ENCODE data around the gene CEP104. TPM values are rescaled to one million over a fixed set of nuclear protein-coding genes. Genes with fewer than 3 reads are reported as not detected.
"Not testable (repeated sequence)": the region's sequence is repeated elsewhere in the genome, so short reads cannot be mapped to it uniquely, and the experiment has no call there.

Gene CEP104
- total RNA-seq, 1 experiment from 2014 or later = 34.5 TPM

GRCh38 chr1:3811595-3811911 is 45.5 kb downstream of the CEP104 start:
- H4K20me1 ChIP-seq (ENCODE audit: control insufficient read depth, insufficient read depth, insufficient read length) = no peaks in the 10 kb centered on the region
- no peak overlapping the region for H3K4ac ChIP-seq (ENCODE audit: low read depth, low read length)
- H2BK20ac ChIP-seq (ENCODE audit: low read depth, low read length, poor library complexity, severe bottlenecking) = no peak overlapping the region
- no CpG with 5 or more reads among the region's 2 CpGs for WGBS (ENCODE audit: extremely low coverage, insufficient read length, low lambda C conversion rate)
- H3K27me3 ChIP-seq (ENCODE audit: insufficient read depth, low read length) = no peaks in the 10 kb centered on the region
- H3K14ac ChIP-seq (ENCODE audit: insufficient read depth, low read length) = no peak overlapping the region
- H3K4me2 ChIP-seq (ENCODE audit: insufficient read depth, insufficient read length, low read length) = no peak overlapping the region
- no peaks in the 10 kb centered on the region for H3K79me1 ChIP-seq (ENCODE audit: insufficient read depth, low read depth, low read length, poor library complexity, severe bottlenecking)
- no peak overlapping the region for H2BK12ac ChIP-seq (ENCODE audit: insufficient read length, low read depth, low read length)
- H4K5ac ChIP-seq (ENCODE audit: insufficient read length, low read depth, low read length) = no peak overlapping the region
- H2AFZ ChIP-seq (ENCODE audit: low read length) = no peak overlapping the region
- no peak overlapping the region for H3K23ac ChIP-seq (ENCODE audit: insufficient read length, low read depth, low read length)
- H2BK15ac ChIP-seq (ENCODE audit: low read depth, low read length) = no peak overlapping the region
- peaks cover 6 to 7% of the 10 kb centered on the region in 2 experiments for H3K4me1 Mint-ChIP-seq
- no peak for TF ChIP-seq CTCF (conservative IDR thresholded peaks at IDR 0.05)
- H3K9me3 Mint-ChIP-seq = peaks cover 23 to 24% of the 10 kb centered on the region in 2 experiments
- no peak overlapping the region for H2BK5ac ChIP-seq (ENCODE audit: insufficient read length, low read length)
- no peak overlapping the region for H3K9ac ChIP-seq (ENCODE audit: extremely low read depth, insufficient read length, low read length)
- H3K27me3 Mint-ChIP-seq (ENCODE audit: low read depth) = peaks cover 12% of the 10 kb centered on the region
- H3K27ac Mint-ChIP-seq = no peak overlapping the region; a peak in 1 of 7 replicates
- H2AK5ac ChIP-seq (ENCODE audit: insufficient read length, low read length) = no peak overlapping the region
- no peak overlapping the region for H3K56ac ChIP-seq (ENCODE audit: insufficient read length, low read depth, low read length)
- no peak overlapping the region for H4K8ac ChIP-seq (replicated peaks; ENCODE audit: insufficient read length, low read depth, low read length)
- no peak overlapping the region for H3T11ph ChIP-seq (ENCODE audit: low read length)
- DNase-seq = no peak
- H3K36me3 Mint-ChIP-seq (ENCODE audit: insufficient read depth in 1 of 3, low read depth in 3 of 3) = peaks cover 3 to 5% (median 3%) of the 10 kb centered on the region in 3 experiments; a peak in 6 of 7 replicates
- H3K4me1 ChIP-seq (ENCODE audit: insufficient read depth, low read length) = no peaks in the 10 kb centered on the region
- H3K18ac ChIP-seq (ENCODE audit: insufficient read length, low read depth, low read length) = no peak overlapping the region
- no peaks in the 10 kb centered on the region for H3K79me2 ChIP-seq (ENCODE audit: insufficient read depth, low read length)
- no peaks in the 10 kb centered on the region for H3K23me2 ChIP-seq (ENCODE audit: insufficient read length, low read depth, low read length, poor library complexity, severe bottlenecking)
- no peak overlapping the region for H4K91ac ChIP-seq (ENCODE audit: insufficient read length, low read depth, low read length)
- H2BK120ac ChIP-seq (ENCODE audit: low read depth, low read length, poor library complexity, severe bottlenecking) = no peak overlapping the region
- H3K9me3 ChIP-seq (ENCODE audit: control insufficient read depth, low read depth, low read length) = no peaks in the 10 kb centered on the region
- no peak overlapping the region for H3K27ac ChIP-seq (ENCODE audit: insufficient read length, low read depth, low read length)
- H3K4me3 Mint-ChIP-seq = no peak overlapping the region

- not testable (repeated sequence) for H3K14ac ChIP-seq (ENCODE audit: insufficient read depth, low read length); DNase-seq; H3K18ac ChIP-seq (ENCODE audit: insufficient read length, low read depth, low read length); H3K27ac ChIP-seq (ENCODE audit: insufficient read length, low read depth, low read length); H2AK5ac ChIP-seq (ENCODE audit: insufficient read length, low read length); H3K56ac ChIP-seq (ENCODE audit: insufficient read length, low read depth, low read length); H3K23me2 ChIP-seq (ENCODE audit: insufficient read length, low read depth, low read length, poor library complexity, severe bottlenecking); H3K4me3 Mint-ChIP-seq; H3K79me1 ChIP-seq (ENCODE audit: insufficient read depth, low read depth, low read length, poor library complexity, severe bottlenecking); H2BK12ac ChIP-seq (ENCODE audit: insufficient read length, low read depth, low read length); H3T11ph ChIP-seq (ENCODE audit: low read length); H3K4me1 Mint-ChIP-seq; H4K91ac ChIP-seq (ENCODE audit: insufficient read length, low read depth, low read length); H2BK5ac ChIP-seq (ENCODE audit: insufficient read length, low read length); H2BK20ac ChIP-seq (ENCODE audit: low read depth, low read length, poor library complexity, severe bottlenecking); H3K4me1 ChIP-seq (ENCODE audit: insufficient read depth, low read length); H4K8ac ChIP-seq (replicated peaks; ENCODE audit: insufficient read length, low read depth, low read length); H3K4me2 ChIP-seq (ENCODE audit: insufficient read depth, insufficient read length, low read length); H3K27me3 ChIP-seq (ENCODE audit: insufficient read depth, low read length); H3K9ac ChIP-seq (ENCODE audit: extremely low read depth, insufficient read length, low read length); H2BK120ac ChIP-seq (ENCODE audit: low read depth, low read length, poor library complexity, severe bottlenecking); H2AFZ ChIP-seq (ENCODE audit: low read length); H3K4ac ChIP-seq (ENCODE audit: low read depth, low read length); H2BK15ac ChIP-seq (ENCODE audit: low read depth, low read length); H4K20me1 ChIP-seq (ENCODE audit: control insufficient read depth, insufficient read depth, insufficient read length); H3K79me2 ChIP-seq (ENCODE audit: insufficient read depth, low read length); H3K23ac ChIP-seq (ENCODE audit: insufficient read length, low read depth, low read length); H3K27ac Mint-ChIP-seq; H4K5ac ChIP-seq (ENCODE audit: insufficient read length, low read depth, low read length)
- Mint-ChIP-seq H3K9me3 (peaks cover 35 to 36% of the 10 kb centered on the region in 2 experiments), H3K36me3 (ENCODE audit: insufficient read depth in 1 of 3, low read depth in 3 of 3) (peaks cover 8 to 12% (median 10%) of the 10 kb centered on the region in 3 experiments), H3K27me3 (ENCODE audit: low read depth) (peaks cover 14% of the 10 kb centered on the region)
- peaks cover 10% of the 10 kb centered on the region for H3K9me3 ChIP-seq (ENCODE audit: control insufficient read depth, low read depth, low read length)
- no CpG with 5 or more reads among the region's 9 CpGs for WGBS (ENCODE audit: extremely low coverage, insufficient read length, low lambda C conversion rate)
These were observed 46.8 kb downstream of the CEP104 start for GRCh38 chr1:3810149-3810761.

Data from H9 (cell line).